Astrocyte of the spinal cord (primary cell): ENCODE data around the gene CAND1.

Source experiments
- DNase-seq: peaks from one replicate; pipeline ENCODE4 v3.0.0; 2011; ENCODE audit warnings: low read depth, low spot score
- H3K4me3 ChIP-seq: 2 replicates; pipeline ENCODE4 v1.5.1; 2011; ENCODE audit warnings: low read depth, mild to moderate bottlenecking, low read length, moderate library complexity
- CTCF ChIP-seq: IDR thresholded peaks from 2 replicates; pipeline ENCODE4 v1.5.1; 2012; ENCODE audit warnings: low read depth, mild to moderate bottlenecking, low read length, inconsistent platforms
- in situ Hi-C: cut with HindIII; loops from 2 replicates; pipeline ENCODE4 v1.10.0; 2017; ENCODE audit warnings: low sequenced_read_pairs

The CAND1 gene

GRCh38 chr12:67263471-67263870, 5.7 kb upstream of the CAND1 start:
- no peak for DNase-seq
- in situ Hi-C loops: no loop called here
- no peak overlapping the region for H3K4me3 ChIP-seq
- TF ChIP-seq CTCF: no peak

- TF ChIP-seq CTCF: no peak
- in situ Hi-C loops: no loop called here
- peak; percentile 99 for DNase-seq
- H3K4me3 ChIP-seq: peak overlapping the region; percentile 97
These were observed 743 bp upstream of the CAND1 start for GRCh38 chr12:67268335-67268895.

- no peak for TF ChIP-seq CTCF
- in situ Hi-C loops: no loop called here
- no peak for DNase-seq
- H3K4me3 ChIP-seq: peak overlapping the region; percentile 97
These were observed 745 bp downstream of the CAND1 start for GRCh38 chr12:67269633-67270573.

GRCh38 chr12:67270622-67271021, 1.5 kb downstream of the CAND1 start:
- no peak for DNase-seq
- peak overlapping the region; percentile 97 for H3K4me3 ChIP-seq
- no peak for TF ChIP-seq CTCF
- in situ Hi-C loops: no loop called here

GRCh38 chr12:67271976-67272375, 2.8 kb downstream of the CAND1 start:
- in situ Hi-C loops: no loop called here
- DNase-seq: no peak

GRCh38 chr12:67274186-67274585, 5.0 kb downstream of the CAND1 start:
- in situ Hi-C loops: no loop called here
- no peak overlapping the region for H3K4me3 ChIP-seq
- DNase-seq: no peak
- TF ChIP-seq CTCF: no peak

More at GRCh38 chr12:67271976-67272375, 2.8 kb downstream of the CAND1 start:
- TF ChIP-seq CTCF: no peak
- H3K4me3 ChIP-seq: no peak overlapping the region
